HG03469 (cell line): ENCODE measurements around the gene NUP62.
"Not testable (repeated sequence)": the region's sequence is repeated elsewhere in the genome, so short reads cannot be mapped to it uniquely, and the experiment has no call there.

Experiments used
- ATAC-seq: cut with Tn5 transposase; IDR thresholded peaks from one replicate; pipeline ENCODE4 v1.9.1; 2021; ENCODE audit warnings: mild to moderate bottlenecking, moderate library complexity, moderate number of reproducible peaks; ENCODE audit not compliant: unreplicated experiment

The NUP62 gene

GRCh38 chr19:49952479-49952836, 23.2 kb upstream of the NUP62 start:
- no peak for ATAC-seq

DNA sequence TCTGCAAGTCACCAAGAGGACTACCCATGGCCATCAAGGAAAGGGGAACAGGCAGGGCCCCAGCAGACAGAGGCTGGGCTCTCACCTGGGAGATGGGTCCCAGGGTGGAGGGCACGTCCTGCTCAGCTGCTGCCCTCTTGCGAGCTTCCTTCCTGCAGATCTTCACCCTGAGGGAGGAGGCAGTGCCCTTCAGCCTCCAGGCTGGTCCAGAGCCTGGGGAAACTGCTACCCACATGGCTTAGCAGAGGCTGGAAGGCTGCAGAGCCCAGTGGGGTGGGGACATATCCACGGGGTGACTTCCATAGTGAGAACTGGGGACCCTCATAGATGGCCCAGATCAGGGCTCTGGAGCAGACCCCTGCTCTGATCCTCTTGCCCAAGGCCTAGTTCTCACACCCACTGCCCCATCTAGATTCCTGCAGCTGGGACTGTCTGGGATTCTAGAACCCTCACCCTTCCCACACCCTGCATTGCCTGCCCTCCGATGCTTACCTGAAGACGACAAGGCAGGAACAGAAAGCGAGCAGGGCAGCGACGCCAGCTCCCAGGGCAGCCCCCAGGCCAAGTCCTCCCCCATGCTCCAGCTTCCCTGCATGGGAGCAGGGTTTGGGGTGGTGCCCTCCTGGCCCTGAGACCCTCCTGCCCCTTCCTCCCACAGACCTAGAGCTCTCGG, 22.6 kb upstream of the NUP62 start:
- no peak for ATAC-seq

DNA sequence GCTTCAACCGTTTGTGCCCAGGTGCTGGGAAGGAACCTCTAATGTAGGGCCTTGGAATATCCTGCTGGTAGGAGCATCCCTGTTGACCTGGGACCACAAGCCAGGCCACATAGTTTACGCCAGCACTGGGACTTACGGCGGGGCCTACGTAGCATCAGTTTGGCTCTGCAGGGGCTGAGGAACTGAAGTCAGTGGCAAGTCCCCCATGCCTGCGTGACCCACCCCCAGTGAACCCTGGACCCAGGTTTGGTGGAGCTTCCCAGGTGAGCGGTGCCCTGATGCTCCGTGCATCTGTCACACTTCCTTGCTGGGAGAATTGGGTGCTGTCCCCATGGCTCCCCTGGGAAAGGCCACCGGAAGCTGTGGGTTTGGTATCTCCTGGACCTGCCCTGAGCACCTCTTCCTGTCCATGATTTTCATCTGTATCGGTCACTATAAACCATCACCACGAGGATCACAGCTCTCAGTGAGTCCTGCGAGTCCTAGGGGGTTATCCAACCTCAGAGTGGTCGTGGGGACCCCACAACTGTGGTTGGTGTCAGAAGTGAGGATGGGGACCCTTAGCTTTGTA, 21.7 kb upstream of the NUP62 start:
- ATAC-seq: no peak

- ATAC-seq: no peak
Observed at GRCh38 chr19:49950590-49950948, 21.3 kb upstream of the NUP62 start.

GRCh38 chr19:49949742-49950589, 20.7 kb upstream of the NUP62 start:
- no peak for ATAC-seq

GRCh38 chr19:49946415-49946814, 17.1 kb upstream of the NUP62 start:
- no peak for ATAC-seq

- ATAC-seq: not testable (repeated sequence)
Observed at GRCh38 chr19:49944567-49944966, 15.3 kb upstream of the NUP62 start.

DNA sequence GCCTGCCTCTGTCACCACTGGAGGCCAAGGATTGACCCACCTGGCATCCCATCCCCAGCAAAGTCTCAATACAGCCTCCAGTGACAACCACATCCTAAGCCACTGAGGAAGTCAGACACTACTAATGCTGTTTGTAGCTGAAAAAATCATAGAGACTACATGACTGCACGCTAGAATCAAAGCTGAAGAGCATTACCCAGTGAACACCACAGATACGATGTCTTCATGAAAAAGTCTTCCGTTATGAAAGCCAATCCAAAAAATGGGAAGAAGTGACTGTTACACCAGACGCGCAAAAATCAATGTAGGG, 11.1 kb upstream of the NUP62 start:
- ATAC-seq: no peak

DNA sequence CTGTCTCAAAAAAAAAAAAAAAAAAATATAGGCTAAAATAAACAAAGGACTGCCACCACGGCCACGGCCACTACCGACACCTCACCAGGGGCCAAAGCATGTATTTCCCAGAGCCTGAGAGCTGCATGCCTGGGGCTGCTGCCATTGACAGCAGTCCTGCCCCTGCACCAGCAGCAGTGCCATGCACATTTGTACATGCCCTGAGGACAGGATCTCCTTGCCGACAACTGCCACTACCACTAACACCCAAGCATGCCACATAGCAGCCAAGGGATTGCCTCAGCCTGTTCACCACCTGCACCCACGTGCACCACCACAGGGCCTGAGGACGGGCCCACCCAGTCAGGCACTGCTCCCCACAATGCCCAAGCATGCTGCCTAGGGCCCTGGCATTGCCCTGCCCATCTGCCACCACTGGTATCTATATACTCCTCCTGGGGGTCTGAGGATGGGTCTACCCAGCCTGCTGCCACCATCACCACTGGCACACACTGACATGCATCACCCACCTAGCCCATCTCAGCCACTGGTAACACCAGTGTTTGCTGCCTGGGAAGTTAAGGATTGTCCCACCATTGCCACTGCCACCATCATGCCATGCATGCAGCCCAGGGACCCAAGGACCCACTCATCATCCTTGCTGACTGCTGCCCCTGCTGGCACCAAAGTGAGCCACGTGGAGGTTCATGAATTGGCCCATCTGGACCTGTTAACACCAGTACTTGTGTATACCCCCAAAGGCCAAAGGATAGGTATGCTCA, 10.6 kb upstream of the NUP62 start:
- ATAC-seq: no peak

DNA sequence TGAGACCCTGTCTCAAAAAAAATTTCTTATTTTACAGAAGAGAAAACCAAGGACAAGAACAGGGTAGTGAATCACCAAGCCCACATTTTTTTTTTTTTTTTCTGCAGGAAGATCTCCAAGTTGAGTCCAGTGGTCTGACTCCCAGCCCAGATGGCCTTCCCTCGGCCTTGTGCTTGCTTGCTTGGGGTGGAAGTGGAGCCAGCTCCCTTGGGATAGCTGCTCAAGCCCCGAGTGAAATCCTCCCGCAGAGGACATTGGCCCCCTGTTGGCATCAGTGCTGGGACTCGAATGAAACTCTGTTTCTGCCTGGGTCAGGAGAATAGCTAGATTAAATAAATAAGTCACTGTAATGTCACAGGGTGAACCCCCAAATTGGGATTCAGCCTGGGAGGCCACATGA, 9.4 kb upstream of the NUP62 start:
- ATAC-seq: no peak

DNA sequence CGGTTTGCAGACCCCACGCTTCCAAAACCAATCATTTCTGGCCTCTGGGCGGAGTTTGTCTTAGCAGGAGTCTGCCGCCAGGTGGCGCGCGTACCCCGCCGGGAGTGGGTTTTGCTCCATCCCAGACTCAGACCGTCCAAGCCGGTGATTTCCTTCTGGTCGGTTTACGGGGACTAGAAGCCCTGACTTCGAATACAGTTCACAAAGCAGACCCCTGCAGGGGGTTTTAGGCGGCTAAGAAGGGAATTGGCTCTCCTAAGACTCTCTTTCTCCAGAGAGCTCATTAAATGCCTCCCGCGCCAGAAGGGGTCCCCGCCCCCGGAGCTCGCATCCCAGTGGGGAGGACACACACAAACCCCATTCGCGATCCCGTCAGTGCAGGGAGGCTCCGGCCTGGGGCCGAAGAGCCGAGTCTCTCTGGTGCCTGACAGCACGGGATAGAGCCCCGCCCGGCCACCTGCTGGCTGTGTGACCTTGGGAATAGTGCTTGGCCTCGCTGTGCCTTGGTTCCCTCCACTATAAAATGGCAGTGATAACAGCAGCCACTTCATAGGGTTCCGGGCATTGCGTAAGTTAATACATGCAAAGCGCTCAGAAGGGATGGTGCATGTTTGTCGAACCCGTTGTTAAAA, 8.6 kb upstream of the NUP62 start:
- ATAC-seq: no peak

GRCh38 chr19:49936549-49936948, 7.2 kb upstream of the NUP62 start:
- ATAC-seq: no peak

DNA sequence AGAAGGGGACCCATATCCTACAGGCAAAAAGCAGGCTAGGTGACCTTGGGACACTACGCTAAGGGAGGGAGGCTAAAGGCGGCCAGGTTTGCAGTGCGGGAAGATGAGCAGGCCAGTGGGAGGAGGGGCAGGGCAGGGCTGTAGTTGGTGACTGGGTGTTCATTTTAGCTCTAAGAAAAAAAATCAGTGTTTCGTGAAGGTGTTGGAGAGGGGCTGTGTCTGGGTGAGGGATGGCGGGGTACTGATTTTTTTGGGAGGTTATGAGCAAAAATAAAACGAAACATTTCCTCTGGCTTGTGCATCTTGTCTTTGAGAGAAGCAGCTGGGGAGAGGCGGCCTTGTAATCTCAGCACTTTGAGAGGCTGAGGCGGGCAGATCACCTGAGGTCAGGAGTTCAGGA, 4.3 kb upstream of the NUP62 start:
- no peak for ATAC-seq

DNA sequence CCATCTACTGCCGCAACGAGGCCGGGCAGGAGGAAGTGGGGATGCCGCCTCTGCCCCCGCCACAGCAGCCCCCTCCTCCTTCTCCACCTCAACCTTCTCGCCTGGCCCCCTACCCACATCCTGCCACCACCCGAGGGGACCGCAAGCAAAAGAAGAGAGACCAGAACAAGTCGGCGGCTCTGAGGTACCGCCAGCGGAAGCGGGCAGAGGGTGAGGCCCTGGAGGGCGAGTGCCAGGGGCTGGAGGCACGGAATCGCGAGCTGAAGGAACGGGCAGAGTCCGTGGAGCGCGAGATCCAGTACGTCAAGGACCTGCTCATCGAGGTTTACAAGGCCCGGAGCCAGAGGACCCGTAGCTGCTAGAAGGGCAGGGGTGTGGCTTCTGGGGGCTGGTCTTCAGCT, 3.4 kb upstream of the NUP62 start:
- ATAC-seq: no peak

DNA sequence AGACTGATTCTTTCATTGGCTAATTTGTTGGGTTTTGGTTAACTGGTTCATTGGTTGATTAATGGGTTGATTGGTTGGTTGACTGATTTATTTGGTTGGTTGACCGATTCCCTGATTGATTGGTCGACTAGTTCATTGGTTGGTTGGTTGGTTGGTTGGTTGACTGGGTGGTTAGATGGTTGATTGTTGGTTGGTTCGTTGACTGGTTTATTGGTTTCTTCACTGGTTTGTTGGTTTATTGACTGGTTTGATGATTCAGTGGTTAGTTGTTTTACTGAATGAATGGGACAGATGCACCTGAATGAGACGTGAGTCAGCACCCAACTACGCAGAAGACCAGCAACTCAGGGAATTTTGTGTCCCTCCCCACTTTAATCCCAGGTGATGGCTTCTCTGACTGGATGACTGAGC, 2.7 kb upstream of the NUP62 start:
- no peak for ATAC-seq

DNA sequence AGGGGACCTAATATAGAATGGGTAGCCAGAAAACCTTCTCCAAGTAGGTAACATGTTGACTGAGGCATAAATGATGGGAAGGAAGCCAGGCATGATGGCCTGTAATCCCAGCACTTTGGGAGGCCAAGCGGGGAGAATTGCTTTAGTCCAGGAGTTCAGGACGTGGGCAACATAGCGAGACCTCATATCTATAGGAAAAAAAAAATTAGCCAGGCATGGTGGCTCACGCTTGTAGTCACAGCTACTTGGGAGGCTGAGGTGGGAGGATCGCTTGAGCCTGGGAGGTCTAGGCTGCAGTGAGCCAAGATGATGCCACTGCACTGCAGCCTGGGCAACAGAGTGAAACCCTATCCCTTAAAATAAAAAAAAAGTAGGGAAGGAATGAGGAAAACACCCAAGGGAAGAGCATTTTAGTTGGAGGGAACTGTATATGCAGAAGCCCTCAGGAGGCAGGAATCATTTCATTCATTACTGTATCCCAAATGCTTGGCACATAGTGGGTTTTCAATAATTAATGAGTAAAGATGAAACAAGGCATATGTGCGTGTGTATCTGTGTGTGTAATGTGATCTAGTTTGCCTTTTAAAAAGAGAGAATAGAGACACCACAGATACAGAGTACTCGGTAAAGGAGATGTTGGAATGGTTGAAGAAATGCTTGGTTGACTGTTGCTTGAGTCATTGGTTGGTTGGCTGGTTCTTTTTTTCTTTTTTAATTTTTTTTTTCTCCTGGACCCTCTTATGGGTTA, 2.2 kb upstream of the NUP62 start:
- ATAC-seq: no peak

DNA sequence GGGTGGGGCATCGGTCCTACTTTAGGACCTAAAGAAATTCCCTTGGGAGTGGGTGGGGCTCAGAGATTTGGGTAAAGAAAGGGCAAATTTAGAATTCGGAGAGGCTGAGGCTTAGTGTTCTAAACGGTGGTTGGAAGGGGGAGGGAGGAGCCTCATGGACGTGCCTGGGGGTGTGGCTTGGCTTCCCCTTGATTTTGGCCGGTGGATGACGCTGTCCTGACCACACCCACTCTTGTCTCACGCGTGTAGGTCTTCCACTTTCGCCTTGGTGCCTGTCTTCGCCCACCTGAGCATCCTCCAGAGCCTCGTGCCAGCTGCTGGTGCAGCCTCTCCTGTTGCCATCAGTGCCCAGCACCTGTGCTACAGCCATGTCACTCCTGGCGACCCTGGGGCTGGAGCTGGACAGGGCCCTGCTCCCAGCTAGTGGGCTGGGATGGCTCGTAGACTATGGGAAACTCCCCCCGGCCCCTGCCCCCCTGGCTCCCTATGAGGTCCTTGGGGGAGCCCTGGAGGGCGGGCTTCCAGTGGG, 1.2 kb upstream of the NUP62 start:
- ATAC-seq: no peak

DNA sequence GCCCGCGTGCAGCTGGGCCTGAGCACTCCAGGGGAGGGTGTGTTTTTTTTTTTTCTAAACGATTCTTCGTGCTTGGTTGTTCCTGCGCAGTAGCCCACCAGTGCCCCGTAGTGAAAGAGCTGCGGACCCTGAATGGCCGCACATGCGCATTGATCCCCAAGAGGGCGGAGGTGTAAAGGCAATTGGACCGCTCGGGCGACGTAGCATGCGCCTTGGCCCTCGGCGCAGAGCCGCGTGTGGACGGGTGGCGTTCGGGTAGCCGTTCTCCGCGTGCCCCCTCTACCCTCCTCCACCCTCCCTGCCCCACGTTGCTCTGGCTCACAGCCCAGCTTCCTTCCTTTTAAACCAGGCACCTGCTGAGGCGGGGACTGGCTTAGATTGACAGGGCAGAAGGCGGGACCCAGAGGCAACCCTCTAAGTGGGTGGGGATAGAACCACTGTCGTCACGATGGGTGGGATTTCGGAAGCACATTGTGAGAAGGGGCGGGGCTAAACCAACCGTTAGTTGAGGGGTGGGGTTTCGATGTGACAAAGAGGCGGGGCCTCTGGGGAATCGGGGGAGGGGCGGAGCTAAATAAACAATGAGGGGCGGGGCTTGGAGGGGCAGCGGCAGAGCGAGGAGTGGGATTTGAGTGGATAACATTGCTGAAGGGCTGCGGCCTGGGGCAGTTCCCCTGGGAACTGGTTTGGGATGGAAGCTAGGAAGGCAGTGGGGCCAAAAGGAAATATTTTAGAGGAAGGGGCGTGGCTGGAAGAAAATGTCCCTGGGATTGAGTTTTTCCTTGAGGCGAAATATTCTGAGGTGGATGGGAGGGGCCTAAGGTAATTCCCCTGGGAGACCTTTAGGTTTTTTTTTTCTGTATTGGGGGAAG, 543 bp upstream of the NUP62 start:
- peak; percentile 61 for ATAC-seq

GRCh38 chr19:49927526-49928264, 1.6 kb downstream of the NUP62 start:
- ATAC-seq: no peak
